ENCODE measurements around the gene CEP78. TPM values are rescaled to one million over a fixed set of nuclear protein-coding genes. Genes with fewer than 3 reads are reported as not detected.

Gene CEP78
- total RNA-seq, 1 experiment from 2014 or later: 10.1 TPM

DNA sequence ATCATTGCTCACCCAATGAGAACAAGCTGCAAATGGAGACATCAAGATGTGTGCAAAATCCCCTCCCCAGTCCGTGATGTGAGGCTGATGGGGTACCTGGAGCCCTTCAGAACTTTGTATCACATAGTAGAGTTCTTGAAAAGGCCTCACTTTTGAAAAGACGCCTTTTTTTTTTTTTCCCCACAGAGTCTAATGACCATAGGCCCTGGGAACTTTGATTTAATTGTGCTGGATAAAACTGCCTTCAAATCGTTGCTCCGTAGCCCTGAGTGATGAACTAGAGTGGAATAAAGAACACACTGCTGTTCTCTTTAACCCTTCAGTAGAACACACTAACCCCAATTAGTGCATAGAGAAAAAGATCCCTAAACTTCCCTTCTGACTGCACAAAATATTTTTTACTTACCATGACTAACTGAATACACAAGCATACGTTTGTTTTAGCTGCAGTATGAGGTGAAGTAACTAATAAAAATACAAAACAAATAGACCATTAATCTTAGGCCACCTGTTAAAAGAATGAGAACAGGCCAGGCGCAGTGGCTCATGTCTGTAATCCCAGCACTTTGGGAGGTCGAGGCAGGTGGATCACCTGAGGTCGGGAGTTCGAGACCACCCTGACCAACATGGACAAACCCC lies 76.1 kb downstream of the CEP78 start:
- Histone ChIP-seq H3K27me3 (replicated peaks; ENCODE audit: control insufficient read depth, insufficient read depth, low read length) (no peaks in the 10 kb centered on the region), H3K4me1 (no peaks in the 10 kb centered on the region), H3K36me3 (ENCODE audit: control insufficient read depth, insufficient read depth, low read length) (no peaks in the 10 kb centered on the region), H3K4me3 (ENCODE audit: low read depth, low read length) (no peak overlapping the region), H3K9me3 (no peaks in the 10 kb centered on the region)
- DNase-seq: no peak
- no peaks in the 10 kb centered on the region for H3K4me1 Mint-ChIP-seq (ENCODE audit: low read depth, unreplicated experiment)
- CTCF ChIA-PET: no interaction called here
- H3K27ac Mint-ChIP-seq (ENCODE audit: unreplicated experiment): no peak overlapping the region
- peaks cover 70% of the 10 kb centered on the region for H3K36me3 Mint-ChIP-seq (ENCODE audit: insufficient read depth, unreplicated experiment)
- intact Hi-C loops (cut with micrococcal nuclease; ENCODE audit: unreplicated experiment): no loop called here
- no TSS peak for BruUV-seq (replicated peaks)
- H3K27me3 Mint-ChIP-seq (ENCODE audit: insufficient read depth, unreplicated experiment): no peaks in the 10 kb centered on the region
- no peak overlapping the region for H3K4me3 Mint-ChIP-seq (ENCODE audit: unreplicated experiment)
- no peaks in the 10 kb centered on the region for H3K9me3 Mint-ChIP-seq (ENCODE audit: unreplicated experiment)
- POLR2A ChIA-PET: no interaction called here
- TF ChIP-seq, protein P1, sequence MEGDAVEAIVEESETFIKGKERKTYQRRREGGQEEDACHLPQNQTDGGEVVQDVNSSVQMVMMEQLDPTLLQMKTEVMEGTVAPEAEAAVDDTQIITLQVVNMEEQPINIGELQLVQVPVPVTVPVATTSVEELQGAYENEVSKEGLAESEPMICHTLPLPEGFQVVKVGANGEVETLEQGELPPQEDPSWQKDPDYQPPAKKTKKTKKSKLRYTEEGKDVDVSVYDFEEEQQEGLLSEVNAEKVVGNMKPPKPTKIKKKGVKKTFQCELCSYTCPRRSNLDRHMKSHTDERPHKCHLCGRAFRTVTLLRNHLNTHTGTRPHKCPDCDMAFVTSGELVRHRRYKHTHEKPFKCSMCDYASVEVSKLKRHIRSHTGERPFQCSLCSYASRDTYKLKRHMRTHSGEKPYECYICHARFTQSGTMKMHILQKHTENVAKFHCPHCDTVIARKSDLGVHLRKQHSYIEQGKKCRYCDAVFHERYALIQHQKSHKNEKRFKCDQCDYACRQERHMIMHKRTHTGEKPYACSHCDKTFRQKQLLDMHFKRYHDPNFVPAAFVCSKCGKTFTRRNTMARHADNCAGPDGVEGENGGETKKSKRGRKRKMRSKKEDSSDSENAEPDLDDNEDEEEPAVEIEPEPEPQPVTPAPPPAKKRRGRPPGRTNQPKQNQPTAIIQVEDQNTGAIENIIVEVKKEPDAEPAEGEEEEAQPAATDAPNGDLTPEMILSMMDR (IDR thresholded peaks at IDR 0.05; ENCODE audit: insufficient read depth in 1 of 2, low read depth in 1 of 2, low read length in 1 of 2, severe bottlenecking in 1 of 2, unreplicated experiment in 1 of 2): no peak

DNA sequence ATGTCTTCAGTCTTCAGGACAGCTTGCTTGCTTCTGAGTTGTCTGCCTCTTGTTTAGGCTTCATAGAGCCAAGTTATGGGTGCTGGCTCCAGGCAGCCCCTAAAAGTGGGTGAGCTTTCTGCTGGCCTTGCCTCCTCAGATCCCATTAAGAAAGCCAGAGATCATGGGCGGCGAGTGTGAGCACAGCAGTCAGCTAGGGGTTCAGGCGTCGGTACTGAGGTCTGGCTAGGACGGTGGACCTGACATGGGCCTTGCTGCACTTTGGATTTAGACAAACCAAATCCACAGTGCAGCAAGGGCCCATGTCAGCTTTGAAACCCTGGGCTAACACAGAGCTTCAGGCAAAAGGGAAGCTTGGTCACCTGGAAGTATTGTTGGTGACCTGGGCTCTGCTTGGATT lies 78.7 kb downstream of the CEP78 start:
- Histone ChIP-seq H3K27me3 (replicated peaks; ENCODE audit: control insufficient read depth, insufficient read depth, low read length) (no peaks in the 10 kb centered on the region), H3K9me3 (no peaks in the 10 kb centered on the region), H3K4me3 (ENCODE audit: low read depth, low read length) (no peak overlapping the region), H3K4me1 (no peaks in the 10 kb centered on the region), H3K36me3 (ENCODE audit: control insufficient read depth, insufficient read depth, low read length) (no peaks in the 10 kb centered on the region)
- Mint-ChIP-seq H3K4me3 (ENCODE audit: unreplicated experiment) (no peak overlapping the region), H3K36me3 (ENCODE audit: insufficient read depth, unreplicated experiment) (peaks cover 72% of the 10 kb centered on the region), H3K27ac (ENCODE audit: unreplicated experiment) (no peak overlapping the region), H3K9me3 (ENCODE audit: unreplicated experiment) (no peaks in the 10 kb centered on the region), H3K4me1 (ENCODE audit: low read depth, unreplicated experiment) (no peaks in the 10 kb centered on the region), H3K27me3 (ENCODE audit: insufficient read depth, unreplicated experiment) (no peaks in the 10 kb centered on the region)
- ChIA-PET CTCF (no interaction called here), POLR2A (no interaction called here)
- TF ChIP-seq, protein P1 (IDR thresholded peaks at IDR 0.05; ENCODE audit: insufficient read depth in 1 of 2, low read depth in 1 of 2, low read length in 1 of 2, severe bottlenecking in 1 of 2, unreplicated experiment in 1 of 2): no peak
- DNase-seq: no peak
- BruUV-seq (replicated peaks): no TSS peak
- intact Hi-C loops (cut with micrococcal nuclease; ENCODE audit: unreplicated experiment): no loop called here

DNA sequence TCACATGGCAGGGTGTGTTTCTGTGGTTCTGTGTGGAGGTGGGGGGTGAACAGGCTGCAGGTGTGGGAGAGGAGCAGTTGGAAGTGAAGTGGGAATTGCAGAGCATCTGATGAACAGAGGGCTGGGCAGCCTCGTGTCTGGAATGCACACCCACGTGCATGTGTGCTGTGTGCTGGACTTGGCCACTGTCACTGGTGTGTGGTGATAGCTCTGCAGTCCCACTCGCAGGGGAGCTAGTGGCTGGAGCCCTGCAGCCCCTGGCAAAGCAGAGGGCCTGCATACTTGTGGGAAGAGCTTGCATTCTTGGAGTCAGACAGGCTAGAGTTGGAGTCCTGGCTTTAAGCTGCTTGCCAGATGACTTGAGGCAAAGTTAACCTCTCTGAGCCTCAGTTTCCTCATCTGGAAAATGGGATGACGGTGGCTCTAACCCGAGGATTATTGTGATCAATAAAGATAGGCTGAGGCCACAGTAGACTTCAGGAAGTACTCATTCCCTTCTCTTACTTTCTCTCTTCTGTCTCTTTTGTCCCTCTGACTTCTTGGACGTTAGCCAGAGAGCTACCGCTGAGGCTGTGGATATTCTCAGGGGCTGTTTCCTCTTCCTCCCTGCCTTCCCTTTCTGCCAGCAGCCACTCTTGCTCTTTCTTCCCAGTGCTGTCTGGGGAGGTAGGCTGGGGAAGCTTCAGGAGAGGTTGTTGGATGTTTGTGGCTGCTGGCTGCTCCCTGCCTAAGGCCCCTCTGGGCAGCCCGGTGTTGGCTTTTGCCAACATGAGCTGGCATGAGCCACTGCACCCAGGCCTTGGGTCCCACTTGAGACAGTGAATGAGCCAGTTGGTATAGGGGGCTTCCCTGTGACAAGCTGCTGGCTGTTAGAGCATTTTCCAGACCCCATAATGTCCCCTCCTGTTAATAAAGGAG lies 79.3 kb downstream of the CEP78 start:
- intact Hi-C loops (cut with micrococcal nuclease; ENCODE audit: unreplicated experiment): no loop called here
- TF ChIP-seq, protein P1 (IDR thresholded peaks at IDR 0.05; ENCODE audit: insufficient read depth in 1 of 2, low read depth in 1 of 2, low read length in 1 of 2, severe bottlenecking in 1 of 2, unreplicated experiment in 1 of 2): no peak
- H3K27ac Mint-ChIP-seq (ENCODE audit: unreplicated experiment): no peak overlapping the region
- BruUV-seq (replicated peaks): no TSS peak
- H3K9me3 ChIP-seq: no peaks in the 10 kb centered on the region
- H3K36me3 ChIP-seq (ENCODE audit: control insufficient read depth, insufficient read depth, low read length): no peaks in the 10 kb centered on the region
- H3K9me3 Mint-ChIP-seq (ENCODE audit: unreplicated experiment): no peaks in the 10 kb centered on the region
- H3K27me3 ChIP-seq (replicated peaks; ENCODE audit: control insufficient read depth, insufficient read depth, low read length): no peaks in the 10 kb centered on the region
- H3K4me1 ChIP-seq: no peaks in the 10 kb centered on the region
- CTCF ChIA-PET: no interaction called here
- no peak overlapping the region for H3K4me3 Mint-ChIP-seq (ENCODE audit: unreplicated experiment)
- H3K4me1 Mint-ChIP-seq (ENCODE audit: low read depth, unreplicated experiment): no peaks in the 10 kb centered on the region
- no peak overlapping the region for H3K4me3 ChIP-seq (ENCODE audit: low read depth, low read length)
- H3K36me3 Mint-ChIP-seq (ENCODE audit: insufficient read depth, unreplicated experiment): peaks cover 72% of the 10 kb centered on the region
- POLR2A ChIA-PET: no interaction called here
- DNase-seq: no peak
- H3K27me3 Mint-ChIP-seq (ENCODE audit: insufficient read depth, unreplicated experiment): no peaks in the 10 kb centered on the region

All from Caco-2 (cell line).